Measurements from ENCODE around the gene DYTN.

DYTN gene

DNA sequence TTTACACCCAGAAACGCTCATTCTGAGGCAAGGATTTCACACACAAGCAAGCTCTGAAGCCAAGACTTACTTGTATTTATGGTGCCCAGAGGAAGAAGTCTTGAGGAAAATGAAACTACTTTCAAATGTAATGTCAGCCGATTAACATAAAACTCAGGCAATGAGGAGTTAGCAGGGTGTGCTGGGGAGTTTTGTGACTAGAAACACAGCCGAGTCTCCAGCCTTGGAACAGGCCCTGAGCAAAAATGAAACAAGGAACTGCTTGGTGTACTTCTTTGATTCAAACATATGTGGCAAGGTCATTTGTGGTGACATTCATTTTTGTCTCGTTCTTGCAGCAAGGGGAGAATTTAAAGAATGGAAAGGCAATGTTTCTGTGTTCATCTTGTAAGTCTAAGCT is 4.5 kb downstream of the DYTN start:
- Histone ChIP-seq H3K4me1 (ENCODE audit: low read length) (peaks cover 12% of the 10 kb centered on the region), H3K4me3 (ENCODE audit: low read length) (peak overlapping the region; percentile 58), H3K4me2 (ENCODE audit: low read length) (peak overlapping the region; percentile 60), H3K27me3 (ENCODE audit: low read depth, low read length) (peaks cover 33% of the 10 kb centered on the region), H3K27ac (ENCODE audit: low read length) (no peak overlapping the region), H3K9ac (ENCODE audit: low read length) (no peak overlapping the region), H3K9me3 (ENCODE audit: insufficient read depth, low read length) (no peaks in the 10 kb centered on the region), H2AFZ (ENCODE audit: low read depth, low read length) (no peak overlapping the region), H3K36me3 (replicated peaks; ENCODE audit: low read depth, low read length) (no peaks in the 10 kb centered on the region), H3K79me2 (ENCODE audit: low read length) (no peaks in the 10 kb centered on the region), H4K20me1 (ENCODE audit: insufficient read depth, low read length) (no peaks in the 10 kb centered on the region)
- TF ChIP-seq EZH2phosphoT487 (IDR thresholded peaks at IDR 0.05; ENCODE audit: low read depth) (no peak), CTCF (IDR thresholded peaks at IDR 0.05; ENCODE audit: low read depth, low read length) (no peak)

DNA sequence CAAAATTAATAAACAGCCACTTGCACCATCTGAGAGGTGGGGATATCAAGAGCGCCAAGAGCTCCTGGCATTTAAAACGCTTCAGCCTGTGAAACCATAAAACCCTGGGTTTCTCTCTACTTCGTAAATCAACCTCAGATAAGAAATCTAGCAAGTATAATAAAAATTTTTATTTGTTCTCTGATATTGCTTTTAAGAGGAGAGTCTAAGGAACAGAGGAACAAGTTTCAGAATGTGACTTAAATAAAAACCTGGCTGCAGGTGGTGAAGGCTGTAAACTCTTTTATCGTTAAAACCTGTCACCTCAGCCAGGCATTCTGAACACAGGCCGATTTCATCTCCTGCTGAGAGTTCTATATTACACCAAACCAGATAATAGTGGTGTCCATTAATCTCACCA is 9.9 kb downstream of the DYTN start:
- Histone ChIP-seq H3K9me3 (ENCODE audit: insufficient read depth, low read length) (no peaks in the 10 kb centered on the region), H3K4me2 (ENCODE audit: low read length) (no peak overlapping the region), H3K27ac (ENCODE audit: low read length) (no peak overlapping the region), H3K36me3 (replicated peaks; ENCODE audit: low read depth, low read length) (no peaks in the 10 kb centered on the region), H3K79me2 (ENCODE audit: low read length) (no peaks in the 10 kb centered on the region), H3K4me3 (ENCODE audit: low read length) (no peak overlapping the region), H3K27me3 (ENCODE audit: low read depth, low read length) (peaks cover 69% of the 10 kb centered on the region), H4K20me1 (ENCODE audit: insufficient read depth, low read length) (peaks cover 10% of the 10 kb centered on the region), H3K9ac (ENCODE audit: low read length) (no peak overlapping the region), H3K4me1 (ENCODE audit: low read length) (peaks cover 12% of the 10 kb centered on the region), H2AFZ (ENCODE audit: low read depth, low read length) (no peak overlapping the region)
- no peak for TF ChIP-seq CTCF (IDR thresholded peaks at IDR 0.05; ENCODE audit: low read depth, low read length)
- TF ChIP-seq EZH2phosphoT487 (IDR thresholded peaks at IDR 0.05; ENCODE audit: low read depth), result no peak

DNA sequence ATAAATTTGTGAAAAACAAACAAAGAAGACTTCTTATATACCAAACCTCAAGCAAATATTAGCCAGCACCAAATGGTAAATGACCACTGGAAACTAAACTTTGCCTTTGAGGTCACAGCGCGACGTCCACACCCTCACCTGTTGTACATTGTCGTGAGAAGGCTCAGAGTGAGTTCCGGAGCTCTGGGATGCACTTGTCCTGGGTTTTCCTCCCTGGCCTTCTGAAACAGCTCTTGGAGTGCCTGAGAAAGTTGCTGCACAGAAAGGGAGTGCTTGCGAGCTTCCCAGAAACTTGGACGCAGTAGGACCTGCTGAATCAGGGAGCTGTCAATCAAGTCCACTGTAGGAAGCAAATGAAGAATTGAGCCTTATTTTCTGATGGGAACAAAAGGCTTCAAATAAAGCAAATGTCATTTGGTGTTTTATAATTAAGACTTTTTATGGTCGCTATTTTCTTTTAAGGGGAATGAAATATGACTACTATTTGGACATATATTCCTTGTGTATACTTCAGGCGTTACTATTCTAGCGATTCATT is 11.0 kb downstream of the DYTN start:
- H3K4me3 ChIP-seq (ENCODE audit: low read length), result no peak overlapping the region
- H3K9me3 ChIP-seq (ENCODE audit: insufficient read depth, low read length), result no peaks in the 10 kb centered on the region
- no peaks in the 10 kb centered on the region for H3K79me2 ChIP-seq (ENCODE audit: low read length)
- H4K20me1 ChIP-seq (ENCODE audit: insufficient read depth, low read length), result peaks cover 10% of the 10 kb centered on the region
- peaks cover 10% of the 10 kb centered on the region for H3K4me1 ChIP-seq (ENCODE audit: low read length)
- H3K27me3 ChIP-seq (ENCODE audit: low read depth, low read length), result peaks cover 79% of the 10 kb centered on the region
- TF ChIP-seq EZH2phosphoT487 (IDR thresholded peaks at IDR 0.05; ENCODE audit: low read depth) (no peak), CTCF (IDR thresholded peaks at IDR 0.05; ENCODE audit: low read depth, low read length) (no peak)
- H3K9ac ChIP-seq (ENCODE audit: low read length), result no peak overlapping the region
- no peak overlapping the region for H2AFZ ChIP-seq (ENCODE audit: low read depth, low read length)
- H3K36me3 ChIP-seq (replicated peaks; ENCODE audit: low read depth, low read length), result no peaks in the 10 kb centered on the region
- H3K27ac ChIP-seq (ENCODE audit: low read length), result no peak overlapping the region
- no peak overlapping the region for H3K4me2 ChIP-seq (ENCODE audit: low read length)

DNA sequence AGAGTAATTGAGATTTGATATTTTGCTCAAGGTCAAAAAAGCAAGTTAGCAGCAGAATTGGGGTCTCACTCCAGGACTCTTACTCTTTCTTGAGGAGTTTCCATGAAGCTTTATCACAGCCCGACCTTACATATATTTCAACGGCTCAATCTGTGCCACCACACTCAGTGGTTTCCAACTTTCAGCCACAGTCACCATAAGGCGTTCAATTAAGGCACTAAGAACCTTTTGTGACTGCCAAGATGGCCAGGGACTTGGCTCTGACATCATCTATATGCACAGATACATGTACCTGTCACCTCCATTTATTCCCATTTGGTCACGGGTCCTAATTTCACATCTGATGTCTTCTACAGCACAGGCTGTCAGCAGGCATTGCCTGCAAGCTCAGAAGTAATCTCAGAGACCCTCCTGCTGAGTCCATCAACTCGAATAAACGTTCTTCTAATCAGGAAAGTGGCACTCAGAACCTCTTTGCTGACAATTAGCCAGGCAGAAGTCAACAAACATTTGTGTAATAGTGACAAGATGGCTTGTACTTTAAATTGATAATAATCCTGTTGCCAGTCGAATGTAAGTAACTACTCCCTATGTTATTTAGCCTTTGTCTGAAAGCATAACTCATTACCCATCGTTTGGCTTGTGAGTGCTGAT is 16.1 kb downstream of the DYTN start:
- H3K27ac ChIP-seq (ENCODE audit: low read length), result no peak overlapping the region
- H3K4me1 ChIP-seq (ENCODE audit: low read length), result peaks cover 1% of the 10 kb centered on the region; the same call in 1 of the 2 replicates
- H3K4me2 ChIP-seq (ENCODE audit: low read length), result no peak overlapping the region
- H2AFZ ChIP-seq (ENCODE audit: low read depth, low read length), result no peak overlapping the region
- H3K36me3 ChIP-seq (replicated peaks; ENCODE audit: low read depth, low read length), result no peaks in the 10 kb centered on the region
- H3K9me3 ChIP-seq (ENCODE audit: insufficient read depth, low read length), result no peaks in the 10 kb centered on the region
- H3K27me3 ChIP-seq (ENCODE audit: low read depth, low read length), result peaks cover 79% of the 10 kb centered on the region
- peaks cover 6% of the 10 kb centered on the region; the same call in 1 of the 2 replicates for H4K20me1 ChIP-seq (ENCODE audit: insufficient read depth, low read length)
- no peak for TF ChIP-seq CTCF (IDR thresholded peaks at IDR 0.05; ENCODE audit: low read depth, low read length)
- TF ChIP-seq EZH2phosphoT487 (IDR thresholded peaks at IDR 0.05; ENCODE audit: low read depth), result no peak
- H3K9ac ChIP-seq (ENCODE audit: low read length), result no peak overlapping the region
- H3K4me3 ChIP-seq (ENCODE audit: low read length), result no peak overlapping the region
- H3K79me2 ChIP-seq (ENCODE audit: low read length), result no peaks in the 10 kb centered on the region
